Suppressor macrophage treated with lipopolysaccharide for 4 hours (primary cell): ENCODE measurements around the gene PHLDA2.
"Not testable (repeated sequence)": the region's sequence is repeated elsewhere in the genome, so short reads cannot be mapped to it uniquely, and the experiment has no call there.

Experiments
- DNase-seq: peaks from one replicate; pipeline ENCODE4 v3.0.0-alpha.2; 2020

The PHLDA2 gene

DNA sequence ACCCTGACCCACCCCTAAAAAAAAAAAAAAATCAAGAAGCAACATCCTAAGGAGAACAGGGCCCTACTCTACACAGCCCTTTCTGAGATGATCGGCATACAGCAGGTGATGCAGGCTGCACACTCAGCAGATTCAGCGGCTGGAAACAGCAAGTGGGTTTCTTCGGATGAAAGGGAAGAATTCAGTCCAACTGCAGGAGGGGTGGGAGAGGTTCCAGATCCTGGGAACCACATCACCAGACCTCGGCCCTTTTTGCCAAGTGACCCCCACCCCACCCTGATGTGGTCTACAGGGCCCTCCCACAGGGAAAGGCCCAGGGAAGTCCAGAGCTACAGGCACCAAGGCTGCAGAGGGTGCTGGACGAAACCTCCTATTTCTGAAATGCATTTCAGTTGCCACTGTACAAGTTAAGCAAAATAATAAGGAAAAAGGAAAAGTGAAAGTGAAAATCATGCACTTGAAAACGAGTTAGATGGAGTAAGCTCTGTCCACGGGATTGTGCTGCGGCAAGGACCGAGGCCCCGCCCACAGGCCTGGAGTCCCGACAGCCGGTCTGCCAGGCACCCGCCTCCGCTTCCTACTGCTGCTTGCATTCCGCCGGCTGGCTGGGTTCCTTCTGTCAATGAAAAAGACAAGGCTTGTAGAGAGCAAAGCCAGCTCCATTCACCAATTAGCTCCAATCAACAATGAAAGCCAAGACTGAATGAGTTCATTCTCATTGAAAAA, 16.0 kb upstream of the PHLDA2 start:
- peak; percentile 96 for DNase-seq

- no peak for DNase-seq
Measured at GRCh38 chr11:2944530-2944929, 15.3 kb upstream of the PHLDA2 start.

GRCh38 chr11:2943711-2944118, 14.5 kb upstream of the PHLDA2 start:
- DNase-seq, result no peak

- no peak for DNase-seq
Measured at GRCh38 chr11:2942872-2943710, 13.9 kb upstream of the PHLDA2 start.

DNA sequence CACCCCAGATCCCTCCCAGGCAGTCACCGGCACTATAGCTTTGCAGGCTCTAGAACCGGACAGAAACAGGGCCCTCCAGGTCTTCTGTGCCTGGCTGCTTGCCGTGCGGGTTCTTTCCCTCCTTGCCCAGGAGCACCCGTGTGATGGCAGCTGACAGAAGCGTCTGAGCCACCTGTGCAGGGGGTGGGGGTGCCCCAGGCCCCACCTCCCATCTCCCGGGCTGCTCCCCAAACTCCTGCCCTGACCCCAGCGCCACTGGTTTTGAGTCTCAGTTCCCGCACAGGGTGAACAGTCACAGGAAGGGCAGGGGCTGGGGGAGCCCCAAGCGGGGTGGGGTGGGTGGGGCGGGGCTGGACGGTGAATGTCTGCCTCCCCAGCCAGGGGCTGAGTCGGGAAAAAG, 13.2 kb upstream of the PHLDA2 start:
- no peak for DNase-seq

DNA sequence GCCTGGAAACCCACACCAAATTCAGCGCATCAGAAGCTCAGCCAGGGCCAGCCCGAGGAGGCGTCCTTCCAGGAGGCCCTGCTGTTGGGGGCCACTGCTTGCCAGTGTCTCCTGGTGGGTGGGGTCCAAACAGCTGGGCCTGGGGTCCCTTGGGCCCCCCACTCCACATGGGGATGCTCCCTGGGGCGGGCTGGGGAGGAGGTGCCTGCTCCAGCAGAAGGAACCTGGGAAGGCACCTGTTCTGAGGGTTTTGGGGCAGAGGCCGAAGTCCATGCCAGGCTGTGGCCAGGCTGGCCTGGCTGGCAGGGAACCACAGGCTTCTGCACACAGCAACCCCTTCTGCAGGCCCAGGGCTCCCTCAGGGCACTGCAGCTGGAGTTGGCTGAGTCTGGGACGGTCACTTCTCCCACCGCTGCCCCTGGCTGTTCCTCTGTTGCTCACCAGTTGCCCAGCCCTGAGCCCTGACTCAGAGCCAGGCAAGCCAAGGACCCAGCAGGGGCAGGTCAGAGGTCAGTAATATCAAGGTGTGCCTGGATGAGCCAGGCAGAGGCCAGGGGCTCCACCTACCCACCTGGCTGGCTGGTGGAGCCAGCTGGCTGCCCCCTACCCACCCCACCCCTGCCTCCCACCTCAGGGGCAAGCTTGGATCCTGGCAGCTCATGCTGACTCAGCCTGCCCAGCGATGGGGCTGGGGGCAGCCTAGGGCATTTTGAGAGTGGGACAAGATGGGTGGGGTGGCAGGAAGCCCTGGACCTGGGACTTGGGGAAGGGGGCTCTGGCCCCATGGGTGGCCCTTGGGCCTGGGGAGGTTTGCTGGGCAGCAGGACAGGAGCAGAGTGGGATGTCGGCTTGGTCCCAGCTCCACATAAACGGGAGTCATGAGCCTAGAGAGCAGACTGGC, 12.0 kb upstream of the PHLDA2 start:
- DNase-seq, result no peak

DNA sequence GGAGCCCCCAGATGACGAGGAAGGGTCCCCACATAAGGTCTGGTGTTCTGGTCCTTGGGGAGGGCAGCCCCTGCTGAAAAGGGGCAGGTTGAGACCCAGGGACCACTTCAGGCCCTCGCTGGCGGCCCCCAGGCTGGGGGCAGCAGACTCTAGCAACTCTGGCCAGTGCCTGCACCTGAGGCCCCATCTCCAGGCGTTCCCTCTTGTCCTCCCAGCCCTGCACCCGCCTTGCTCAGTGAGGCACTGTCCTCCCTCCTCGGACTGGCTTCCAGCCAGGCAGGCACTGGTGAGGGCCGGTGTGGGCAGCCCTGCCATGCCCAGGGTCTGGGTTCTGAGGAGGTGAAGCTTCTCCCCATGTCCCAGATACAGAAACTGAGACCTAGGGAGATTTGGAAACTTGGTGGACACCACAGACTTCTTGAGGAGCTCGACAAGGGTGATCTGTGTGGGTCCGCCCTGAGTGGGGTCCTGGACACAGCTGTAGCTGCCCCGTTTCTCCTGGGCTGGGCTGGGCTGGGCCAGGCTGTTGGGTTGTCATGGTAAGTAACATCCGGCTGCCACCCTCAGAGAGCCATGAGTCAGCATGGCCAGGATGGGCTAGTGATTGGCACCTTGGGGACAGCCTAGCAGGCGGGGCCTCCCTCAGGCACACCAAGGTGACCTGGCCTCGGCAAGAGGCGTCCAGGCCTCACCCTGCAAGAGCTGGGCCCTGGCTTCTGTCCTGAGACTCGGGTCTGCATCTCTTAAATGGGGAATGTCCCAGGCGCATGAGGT, 11.1 kb upstream of the PHLDA2 start:
- no peak for DNase-seq

DNA sequence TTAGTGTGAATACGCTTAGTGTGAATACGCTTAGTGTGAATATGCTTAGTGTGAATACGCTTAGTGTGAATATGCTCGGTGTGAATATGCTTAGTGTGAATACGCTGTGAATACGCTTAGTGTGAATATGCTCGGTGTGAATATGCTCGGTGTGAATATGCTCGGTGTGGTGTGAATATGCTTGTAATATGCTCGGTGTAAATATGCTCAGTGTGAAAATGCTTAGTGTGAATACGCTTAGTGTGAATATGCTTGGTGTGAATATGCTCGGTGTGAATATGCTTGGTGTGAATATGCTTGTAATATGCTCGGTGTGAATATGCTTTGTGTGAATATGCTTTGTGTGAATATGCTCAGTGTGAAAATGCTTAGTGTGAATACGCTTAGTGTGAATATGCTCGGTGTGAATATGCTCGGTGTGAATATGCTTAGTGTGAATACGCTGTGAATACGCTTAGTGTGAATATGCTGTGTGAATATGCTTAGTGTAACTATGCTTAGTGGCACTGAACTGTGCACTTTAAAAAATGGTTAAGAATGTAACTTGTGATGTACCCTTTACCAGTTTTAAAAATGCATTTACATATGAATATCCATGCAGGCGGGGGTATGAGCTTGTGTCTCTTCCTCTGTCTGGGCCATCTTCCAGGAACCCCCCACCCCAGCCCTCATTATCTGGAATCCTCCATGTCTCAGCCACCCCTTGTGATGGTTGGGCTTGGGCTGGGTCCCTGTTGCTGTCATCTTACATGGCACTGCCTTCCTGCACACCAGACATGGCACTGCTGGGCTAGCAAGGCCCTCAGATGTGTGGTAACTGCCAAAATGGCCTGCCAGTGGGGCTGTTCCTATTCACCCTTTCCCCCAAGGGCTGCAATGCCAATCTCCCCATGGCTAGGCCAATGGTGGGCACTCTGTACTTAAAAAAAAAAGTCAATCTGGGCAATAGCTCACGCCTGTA, 9.5 kb upstream of the PHLDA2 start:
- DNase-seq, result not testable (repeated sequence)

GRCh38 chr11:2937641-2938457, 8.6 kb upstream of the PHLDA2 start:
- DNase-seq, result not testable (repeated sequence)

DNA sequence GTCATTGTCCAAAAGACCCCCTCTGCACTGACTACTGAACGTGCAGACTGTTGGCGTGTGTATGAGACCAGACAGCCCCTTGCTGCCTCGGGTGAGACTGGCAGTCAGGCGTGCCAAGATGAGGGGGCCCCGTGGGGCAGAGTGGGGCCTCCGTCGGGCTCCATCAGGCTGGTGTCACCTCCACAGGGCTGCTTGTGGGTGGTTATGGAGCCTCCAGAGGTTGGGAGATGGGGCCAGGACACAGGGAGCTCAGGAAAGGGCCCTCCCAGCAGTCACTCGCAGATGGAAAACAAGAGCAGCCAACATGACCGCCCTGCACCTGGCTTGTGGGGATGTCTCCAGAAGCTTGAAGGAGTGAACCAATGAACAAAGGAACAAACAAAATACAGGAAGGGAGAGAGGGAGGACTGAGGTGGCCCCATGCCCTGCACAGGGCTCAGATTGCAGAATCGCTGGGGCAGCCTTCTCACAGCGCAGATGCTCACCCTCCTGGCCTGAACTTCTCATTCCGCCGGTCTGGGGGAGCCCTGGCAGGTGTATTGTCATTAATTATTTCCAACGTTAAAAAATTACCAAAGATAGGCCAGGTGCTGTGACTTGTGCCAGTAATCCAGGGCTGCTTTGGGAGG, 5.5 kb upstream of the PHLDA2 start:
- DNase-seq, result no peak

DNA sequence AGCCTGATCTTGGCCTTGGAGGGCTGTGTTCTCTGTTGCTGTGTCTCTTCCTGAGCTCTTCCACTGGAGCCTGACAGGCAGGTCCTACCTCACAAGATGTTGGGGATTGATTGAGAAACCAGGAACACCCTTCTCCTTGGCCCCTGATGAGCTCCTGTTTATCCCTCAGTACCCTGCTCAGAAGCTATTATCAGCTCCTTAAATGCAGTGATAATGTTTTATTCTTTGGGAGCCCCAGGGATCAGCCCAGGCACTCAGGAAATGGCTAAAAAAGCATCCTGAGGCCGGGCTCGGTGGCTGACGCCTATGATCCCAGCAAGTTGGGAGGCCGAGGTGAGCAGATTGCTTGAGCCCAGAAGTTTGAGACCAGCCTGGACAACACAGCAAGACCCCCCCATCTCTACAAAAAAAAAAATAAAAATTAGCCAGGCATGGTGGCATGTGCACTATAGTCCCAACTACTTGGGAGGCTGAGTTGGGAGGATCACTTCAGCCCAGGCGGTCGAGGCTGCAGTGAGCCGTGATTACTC, 4.9 kb upstream of the PHLDA2 start:
- no peak for DNase-seq

- peak; percentile 98 for DNase-seq
Measured at GRCh38 chr11:2933375-2934020, 4.3 kb upstream of the PHLDA2 start.

DNA sequence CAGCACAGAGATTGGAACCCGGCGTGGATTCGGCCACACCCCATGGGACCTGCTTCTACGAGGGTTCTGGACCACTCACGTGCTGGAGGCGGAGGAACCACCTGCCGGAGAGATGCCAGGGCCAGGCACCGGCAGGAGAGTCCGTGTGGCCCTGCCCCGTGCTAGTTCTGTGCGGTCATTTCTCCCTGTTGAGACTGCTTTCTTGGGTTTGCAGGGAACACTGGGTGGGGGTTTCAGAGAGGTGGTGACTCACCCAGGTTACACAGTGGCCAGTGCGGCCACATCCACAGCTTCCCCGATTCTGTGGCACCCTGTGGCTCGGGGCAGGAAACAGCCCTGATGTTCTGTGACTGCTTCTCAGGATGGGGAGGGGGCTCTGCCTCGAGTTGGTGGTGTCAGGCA, 3.6 kb upstream of the PHLDA2 start:
- peak; percentile 58 for DNase-seq

DNA sequence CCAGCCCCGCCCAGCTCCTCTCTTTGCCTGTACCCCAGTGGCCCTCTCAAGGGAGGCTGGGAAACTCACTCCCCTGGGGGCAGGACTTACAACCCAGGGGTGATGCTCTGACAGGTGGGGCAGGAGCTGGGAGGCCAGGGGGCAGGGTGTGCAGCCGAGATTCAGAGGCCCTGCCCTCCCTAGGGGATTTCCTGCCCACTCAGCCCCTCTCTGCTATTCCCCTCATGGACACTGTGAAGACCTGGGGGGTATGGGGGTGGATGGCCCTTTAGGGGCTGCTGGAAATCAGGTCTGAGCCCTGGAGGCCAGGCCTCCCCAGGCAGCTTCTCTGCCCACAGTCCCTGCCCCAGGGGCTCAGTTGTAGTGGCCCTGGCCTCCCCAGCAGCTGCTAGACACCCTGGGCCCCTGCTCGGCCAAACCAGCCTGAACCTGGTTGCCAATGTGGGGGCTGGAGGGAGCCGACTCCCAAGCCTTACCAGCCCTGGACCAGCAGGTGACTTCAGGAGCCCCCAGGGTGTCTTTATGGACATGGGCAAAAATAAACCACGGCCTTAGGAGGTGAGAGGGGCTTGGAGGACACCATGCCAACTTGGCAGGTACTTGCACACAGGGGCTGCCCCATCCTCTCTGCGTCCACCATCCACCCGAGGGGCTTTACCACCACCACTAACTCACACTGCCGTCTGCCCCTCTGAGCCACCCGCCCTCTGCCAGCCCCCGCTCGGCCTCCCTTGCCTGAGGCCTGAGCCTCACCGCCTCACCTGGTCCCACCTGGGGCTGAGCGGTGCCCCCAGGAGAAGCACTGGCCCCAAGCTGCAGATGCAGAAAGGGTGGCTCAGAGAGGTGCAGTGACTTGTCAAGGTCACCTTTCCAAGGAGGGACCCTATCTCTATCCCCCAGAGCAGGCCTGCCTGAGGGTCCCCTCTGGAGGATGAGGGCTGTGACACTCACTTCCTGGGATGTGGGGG, 2.8 kb upstream of the PHLDA2 start:
- no peak for DNase-seq

- no peak for DNase-seq
Measured at GRCh38 chr11:2931420-2931746, 2.2 kb upstream of the PHLDA2 start.

GRCh38 chr11:2930704-2931419, 1.6 kb upstream of the PHLDA2 start:
- DNase-seq, result peak; percentile 33
